HG03060 (cell line): ENCODE results near the gene PLXNA2.

ENCODE experiments used
- ATAC-seq: cut with Tn5 transposase; IDR thresholded peaks from one replicate; pipeline ENCODE4 v1.9.1; 2021; ENCODE audit warnings: low read depth, moderate number of reproducible peaks; ENCODE audit not compliant: unreplicated experiment

The PLXNA2 gene

GRCh38 chr1:208103597-208104513 lies 140.3 kb downstream of the PLXNA2 start:
- no peak for ATAC-seq

DNA sequence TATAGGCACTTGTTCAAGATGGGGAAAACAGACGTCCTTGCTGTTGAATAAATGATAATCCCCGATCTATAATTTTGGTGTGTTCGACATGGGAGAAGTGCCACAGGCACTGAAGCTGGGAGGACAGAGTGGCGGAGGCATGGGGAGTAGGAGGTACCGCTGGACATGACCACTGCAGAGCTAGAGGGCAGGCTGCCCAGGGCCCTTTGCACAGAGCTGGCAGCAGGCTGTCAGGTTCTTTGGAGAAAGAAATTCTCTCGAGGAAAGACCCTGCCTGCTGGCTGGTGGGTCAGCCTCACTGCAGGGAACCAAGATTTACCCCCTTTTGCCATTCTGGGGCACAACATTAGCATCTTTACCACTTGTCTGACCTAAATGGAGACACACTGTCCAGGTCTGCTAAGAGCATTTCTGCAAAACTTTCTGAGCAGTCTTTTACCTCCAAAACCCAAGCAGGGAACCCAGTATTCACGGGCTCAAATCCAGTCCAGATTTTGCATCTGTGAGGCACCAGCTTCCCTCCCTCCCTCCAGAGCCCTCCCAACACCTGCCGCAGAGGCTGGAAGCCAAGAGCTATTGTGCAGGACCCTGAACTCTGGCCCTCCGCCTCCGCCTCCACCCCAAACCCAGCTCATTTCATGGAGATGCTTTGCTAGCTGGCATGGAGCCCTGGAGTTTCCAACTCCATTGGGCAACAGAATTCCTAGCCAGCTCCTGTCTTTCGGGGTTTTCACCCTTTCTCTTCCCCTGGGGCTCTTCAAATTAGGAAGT lies 142.3 kb downstream of the PLXNA2 start:
- ATAC-seq = no peak

- ATAC-seq = no peak
Measured at GRCh38 chr1:208100906-208101305, 143.3 kb downstream of the PLXNA2 start.

DNA sequence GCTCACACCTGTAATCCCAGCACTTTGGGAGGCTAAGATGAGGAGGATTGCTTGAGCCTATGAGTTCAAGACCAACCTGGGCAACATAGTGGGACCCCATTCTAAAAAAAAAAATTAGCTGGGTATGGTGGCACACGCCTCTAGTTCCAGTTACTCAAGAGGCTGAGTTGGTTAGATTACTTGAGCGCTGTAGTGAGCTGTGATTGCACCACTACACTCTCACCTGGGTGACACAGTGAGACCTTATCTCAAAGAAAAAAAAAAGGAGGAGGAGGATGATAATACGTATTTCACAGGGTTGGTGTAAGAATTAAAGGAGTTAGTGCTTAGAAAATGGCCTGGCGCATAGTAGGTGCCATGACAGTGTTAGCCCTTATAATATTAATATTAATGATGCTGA lies 144.1 kb downstream of the PLXNA2 start:
- ATAC-seq = no peak

DNA sequence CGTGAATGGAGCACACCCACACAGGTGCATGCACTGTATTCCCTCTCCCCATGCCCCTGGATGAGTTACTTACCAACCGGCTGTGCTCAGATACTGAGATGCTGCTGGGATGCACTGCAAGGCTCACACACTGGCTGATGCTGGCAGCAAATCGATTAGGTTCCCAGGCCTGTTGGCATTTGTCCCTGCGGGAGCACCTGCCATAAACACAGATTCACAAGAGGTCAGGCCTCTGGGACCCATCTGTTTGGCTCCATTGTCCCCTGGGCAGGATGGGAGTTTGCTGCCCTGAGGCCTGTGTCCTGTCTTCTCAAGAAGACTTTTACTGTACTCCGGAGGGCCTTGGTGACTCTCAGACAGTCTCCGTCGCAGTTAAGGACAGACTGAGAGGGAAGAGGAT lies 145.4 kb downstream of the PLXNA2 start:
- no peak for ATAC-seq

DNA sequence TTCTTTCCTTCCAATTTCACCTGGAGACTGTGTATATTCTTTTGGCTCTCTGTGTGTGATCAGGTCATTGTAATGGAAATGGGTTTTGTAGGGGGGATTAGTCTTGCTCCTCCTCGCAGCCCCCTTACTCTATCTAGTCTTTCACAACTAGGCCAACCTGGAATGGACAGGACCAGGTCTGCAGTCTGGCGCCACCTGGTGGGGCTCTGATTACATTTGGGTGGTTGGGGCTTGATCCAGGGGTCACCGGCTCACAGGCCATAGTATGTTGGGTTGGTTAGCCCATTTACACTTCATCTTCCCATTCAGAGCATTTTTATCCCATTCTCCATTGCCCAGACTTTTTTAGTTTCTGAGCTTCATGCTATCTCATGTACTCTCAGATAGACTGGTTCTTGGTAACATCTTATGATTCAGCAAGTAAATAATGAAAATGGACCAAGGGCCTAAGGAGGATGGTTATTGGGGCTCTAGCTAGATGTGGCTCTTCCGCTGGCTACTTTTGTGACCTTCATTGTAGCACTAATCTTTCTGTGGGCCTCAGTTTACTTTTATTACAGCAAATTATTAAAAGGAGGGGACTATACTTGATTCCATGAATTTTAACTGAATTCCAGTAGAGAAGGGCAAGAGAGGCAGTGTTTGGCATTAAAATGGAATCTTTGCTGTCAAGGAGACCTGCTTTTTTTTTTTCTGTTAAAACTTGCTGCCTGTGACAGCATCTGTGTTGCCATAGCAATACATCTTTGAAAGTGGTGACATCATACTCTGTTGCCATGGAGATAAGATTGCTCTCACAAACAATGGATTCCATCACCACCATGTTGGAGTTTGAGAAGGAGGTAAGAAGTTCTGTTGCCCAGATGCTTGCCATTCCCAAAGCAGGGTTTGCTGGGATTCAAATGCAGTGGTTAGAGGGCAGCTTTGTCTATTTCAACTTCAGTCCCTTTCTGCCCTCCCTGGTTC lies 150.1 kb downstream of the PLXNA2 start:
- ATAC-seq = no peak

- no peak for ATAC-seq
Measured at GRCh38 chr1:208093046-208093445, 151.1 kb downstream of the PLXNA2 start.

DNA sequence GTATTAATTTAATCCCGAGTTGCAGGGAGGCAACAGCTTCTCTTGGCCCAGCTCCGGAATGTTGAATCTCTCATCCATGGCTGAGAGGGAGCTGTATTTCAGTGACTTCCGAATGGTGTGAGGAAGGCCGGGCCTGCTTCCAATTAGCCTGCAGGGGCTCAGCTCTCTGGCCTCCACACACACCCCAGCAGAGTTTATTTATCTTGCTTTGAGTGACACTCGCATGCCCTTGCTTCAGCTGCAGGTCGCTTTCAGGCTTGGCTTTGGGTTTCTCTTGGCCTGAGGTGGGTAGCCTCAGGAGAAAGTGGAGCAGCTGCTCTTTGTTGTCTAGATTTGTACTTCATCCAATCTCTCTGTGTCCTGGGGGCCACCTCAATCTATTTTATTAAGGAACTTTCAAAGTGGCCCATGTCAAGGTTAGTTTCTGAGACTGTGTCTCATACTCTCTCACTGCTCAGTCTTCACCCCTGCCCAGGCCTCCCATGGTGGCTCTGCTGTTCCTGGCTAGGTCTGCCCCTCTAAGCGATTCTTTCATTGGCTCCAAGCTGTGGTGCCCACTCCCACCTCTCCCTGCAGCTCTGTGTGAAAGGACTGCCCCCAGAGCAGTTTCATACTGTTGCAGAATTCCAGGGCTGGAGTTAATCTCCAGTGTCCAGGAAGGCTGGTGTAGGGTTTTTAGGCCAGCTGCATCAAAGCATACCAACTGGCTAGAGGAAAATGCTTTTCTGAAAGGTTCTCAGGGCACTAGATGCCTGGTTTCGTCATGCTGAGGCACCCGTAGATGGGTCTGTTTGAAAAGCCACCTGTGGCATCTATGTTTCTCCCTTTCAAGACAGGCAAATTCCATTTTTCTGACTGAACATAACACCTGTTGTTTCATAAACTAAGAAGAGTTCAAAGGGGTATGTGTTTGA lies 153.5 kb downstream of the PLXNA2 start:
- ATAC-seq = no peak

GRCh38 chr1:208089761-208090370 lies 154.3 kb downstream of the PLXNA2 start:
- ATAC-seq = no peak

DNA sequence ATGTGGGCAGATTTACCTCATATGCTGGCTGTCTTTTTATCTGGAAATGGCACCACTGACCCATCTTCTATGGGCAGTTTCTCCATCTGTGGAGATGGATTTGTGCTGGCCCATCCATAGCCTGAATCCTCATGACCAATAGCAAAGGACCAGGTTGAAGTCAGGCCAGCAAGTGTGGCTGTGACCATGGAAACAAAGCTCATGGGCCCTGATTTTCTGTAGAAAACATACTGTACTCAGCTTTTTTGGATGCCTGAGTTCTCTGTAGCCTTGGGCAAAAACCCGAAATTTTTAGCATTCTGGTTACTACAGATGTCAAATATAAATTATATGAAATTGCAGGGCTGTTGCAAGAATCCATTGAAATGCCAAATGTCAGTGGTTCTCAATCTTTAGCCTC lies 155.0 kb downstream of the PLXNA2 start:
- no peak for ATAC-seq

GRCh38 chr1:208088319-208088718 lies 155.9 kb downstream of the PLXNA2 start:
- no peak for ATAC-seq

- no peak for ATAC-seq
Measured at GRCh38 chr1:208085655-208086515, 158.3 kb downstream of the PLXNA2 start.

DNA sequence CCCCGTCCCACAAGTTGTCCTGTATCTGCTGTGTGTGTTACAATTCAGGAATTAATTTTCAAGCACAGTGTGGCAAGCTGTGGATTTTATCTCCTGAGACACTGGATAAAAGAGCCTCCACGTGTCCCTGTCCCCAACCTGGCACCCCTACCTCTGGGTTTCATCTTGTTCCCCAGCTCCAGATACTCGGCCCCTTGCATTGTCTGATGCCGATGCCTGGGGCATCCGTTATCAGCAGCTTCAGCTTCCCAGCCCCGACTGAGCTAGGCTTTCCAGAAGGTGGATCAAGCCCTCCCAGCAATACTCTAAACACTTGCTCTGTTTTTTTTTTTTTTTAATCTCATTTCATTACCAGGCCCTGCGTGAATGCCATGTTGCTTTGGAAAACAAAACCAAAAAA lies 159.4 kb downstream of the PLXNA2 start:
- no peak for ATAC-seq

DNA sequence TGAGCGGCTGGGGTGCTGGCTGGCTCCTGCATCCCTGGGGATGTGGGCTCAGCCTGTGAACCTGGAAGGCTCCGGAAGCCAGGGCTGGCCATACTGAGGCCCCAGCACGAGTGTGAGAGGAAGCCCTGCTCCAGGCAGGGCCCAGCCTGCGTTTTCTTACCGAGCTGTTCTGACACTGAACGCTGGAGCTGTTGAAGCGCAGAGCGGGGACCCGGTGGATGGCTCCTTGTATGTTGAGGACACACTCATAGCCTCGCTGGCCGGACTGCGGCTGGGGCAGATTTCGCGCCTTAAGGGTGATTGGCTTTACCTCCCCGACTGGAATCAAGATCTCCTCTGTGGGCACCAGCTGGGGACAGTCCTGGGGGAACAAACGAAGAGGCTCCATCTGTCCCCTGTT lies 160.0 kb downstream of the PLXNA2 start:
- no peak for ATAC-seq

DNA sequence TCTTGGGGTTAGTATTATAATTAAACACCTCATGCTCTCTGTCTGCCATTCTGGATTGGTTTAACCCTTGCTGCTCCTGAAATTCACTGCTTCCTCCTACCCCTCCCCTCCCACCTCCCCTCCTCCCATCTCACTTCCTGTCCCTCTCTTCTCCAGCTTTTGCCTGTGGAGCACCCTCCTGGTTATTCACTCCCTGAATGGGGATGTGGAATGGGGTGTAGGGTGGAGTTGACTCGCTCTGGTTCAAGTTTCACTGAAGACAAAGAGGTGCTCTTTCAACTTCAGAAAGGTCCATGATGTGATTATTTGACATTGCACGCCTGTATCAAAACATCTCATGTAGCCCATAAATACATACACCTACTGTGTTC lies 160.5 kb downstream of the PLXNA2 start:
- ATAC-seq = no peak

GRCh38 chr1:208083016-208083714 lies 161.0 kb downstream of the PLXNA2 start:
- ATAC-seq = no peak

DNA sequence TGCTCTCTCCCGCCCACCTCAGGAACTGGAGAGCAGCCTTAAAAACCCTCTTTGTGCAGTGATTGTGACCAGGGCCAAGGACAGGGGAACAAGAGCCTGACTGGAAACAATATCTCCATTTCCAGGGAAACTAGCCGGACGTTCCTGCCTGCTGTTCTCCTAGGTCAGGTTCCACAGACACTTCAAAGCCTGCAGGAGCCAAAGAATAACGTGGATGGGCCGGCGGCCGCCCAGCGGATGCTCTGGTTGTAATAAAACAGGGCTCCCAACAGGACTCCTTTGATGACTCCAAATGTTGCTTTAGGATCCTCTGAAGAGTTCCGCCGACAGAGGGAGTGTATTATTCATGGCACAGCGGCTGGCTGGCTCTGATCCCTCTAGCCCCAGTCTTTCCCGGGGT lies 162.2 kb downstream of the PLXNA2 start:
- ATAC-seq = no peak
